Stomach (tissue), 4 donors: ENCODE results near the gene SYNPO.

Source experiments
- POLR2AphosphoS5 ChIP-seq, 3 donors: sonication (generic); formaldehyde crosslinking; IDR thresholded peaks; one replicate each; pipeline ENCODE4 v1.6.1; 2016; ENCODE audit warnings: antibody characterized with exemption in 3 of 3
- TF ChIP-seq, protein P1 (sequence below), 7 experiments: fragments of 450-650 bp in 4 of 7; fragments of 200-600 bp in 3 of 7; sonication (generic) in 3 of 7; IDR thresholded peaks; one replicate each; pipeline ENCODE4 v1.5.1; 2016 to 2019; ENCODE audit warnings: antibody characterized with exemption in 7 of 7, control low read depth in 2 of 7, mild to moderate bottlenecking in 1 of 7

DNA sequence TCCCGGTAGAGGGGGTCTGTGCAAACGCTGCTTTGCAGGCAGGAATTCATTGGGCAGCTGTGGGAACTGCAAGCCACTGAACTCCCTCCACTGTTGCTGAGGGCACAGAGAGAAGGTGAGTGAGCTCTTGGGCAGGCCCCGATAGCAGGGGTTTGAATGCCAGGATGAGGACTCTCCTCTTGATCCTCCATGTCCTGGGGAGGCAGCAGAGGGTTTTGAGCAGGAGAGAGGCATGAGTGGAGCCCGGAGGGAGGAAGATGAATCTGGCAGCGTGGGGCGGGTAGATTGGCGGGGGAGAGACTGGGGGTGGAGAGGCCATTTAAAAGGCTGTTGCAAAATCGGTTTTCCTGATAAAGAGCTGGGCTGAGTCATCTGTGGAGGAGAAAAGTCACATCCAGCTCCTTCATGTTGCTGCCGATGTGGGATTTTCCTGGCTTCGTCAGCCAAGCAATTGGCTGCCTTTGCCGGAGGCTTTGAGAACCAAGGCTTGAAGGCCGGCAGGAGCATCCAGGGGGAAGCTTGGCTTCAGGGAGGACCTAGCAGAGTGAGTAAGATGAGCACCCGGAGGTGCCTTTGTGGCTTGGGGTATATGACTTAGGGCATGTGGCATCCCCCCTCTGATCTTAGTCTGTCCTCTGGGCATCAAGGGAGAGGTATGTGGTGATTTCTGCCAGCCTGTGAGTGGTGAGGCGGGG is at the start of gene SYNPO:
- TF ChIP-seq, protein P1, sequence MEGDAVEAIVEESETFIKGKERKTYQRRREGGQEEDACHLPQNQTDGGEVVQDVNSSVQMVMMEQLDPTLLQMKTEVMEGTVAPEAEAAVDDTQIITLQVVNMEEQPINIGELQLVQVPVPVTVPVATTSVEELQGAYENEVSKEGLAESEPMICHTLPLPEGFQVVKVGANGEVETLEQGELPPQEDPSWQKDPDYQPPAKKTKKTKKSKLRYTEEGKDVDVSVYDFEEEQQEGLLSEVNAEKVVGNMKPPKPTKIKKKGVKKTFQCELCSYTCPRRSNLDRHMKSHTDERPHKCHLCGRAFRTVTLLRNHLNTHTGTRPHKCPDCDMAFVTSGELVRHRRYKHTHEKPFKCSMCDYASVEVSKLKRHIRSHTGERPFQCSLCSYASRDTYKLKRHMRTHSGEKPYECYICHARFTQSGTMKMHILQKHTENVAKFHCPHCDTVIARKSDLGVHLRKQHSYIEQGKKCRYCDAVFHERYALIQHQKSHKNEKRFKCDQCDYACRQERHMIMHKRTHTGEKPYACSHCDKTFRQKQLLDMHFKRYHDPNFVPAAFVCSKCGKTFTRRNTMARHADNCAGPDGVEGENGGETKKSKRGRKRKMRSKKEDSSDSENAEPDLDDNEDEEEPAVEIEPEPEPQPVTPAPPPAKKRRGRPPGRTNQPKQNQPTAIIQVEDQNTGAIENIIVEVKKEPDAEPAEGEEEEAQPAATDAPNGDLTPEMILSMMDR (IDR thresholded peaks at IDR 0.05), result no peak
- TF ChIP-seq POLR2AphosphoS5 (IDR thresholded peaks at IDR 0.05), result peak in 2 of 3 donors; percentile 41 to 69
